Measurements from ENCODE around the gene DPY30.

- TF ChIP-seq CTCF (IDR thresholded peaks at IDR 0.05; ENCODE audit: low read depth, low read length) (no peak), MAX (IDR thresholded peaks at IDR 0.05; ENCODE audit: low read depth, low read length) (no peak), POLR2A (IDR thresholded peaks at IDR 0.05; ENCODE audit: extremely low read depth, insufficient read length) (no peak), MYC (IDR thresholded peaks at IDR 0.05; ENCODE audit: low read depth, low read length) (no peak)
Observed at GRCh38 chr2:32009516-32010256, 29.9 kb downstream of the DPY30 start.
